Lung (tissue), 12 donors: ENCODE measurements around the gene CAMK2G. TPM values are rescaled to one million over a fixed set of nuclear protein-coding genes. Genes with fewer than 3 reads are reported as not detected.

Source experiments
- ATAC-seq: fragments of 200-7000 bp; cut with Tn5 transposase; one replicate; pipeline ENCODE4 v1.9.1; 2020; ENCODE audit warnings: moderate number of reproducible peaks; ENCODE audit not compliant: insufficient read depth, low FRiP score
- DNase-seq, 3 donors: peaks; one replicate each; pipeline ENCODE4 v3.0.0-alpha.2; 2013 to 2017
- H3K27ac ChIP-seq, 2 donors: one replicate each; pipeline ENCODE4 v1.5.1; 2013; ENCODE audit warnings: mild to moderate bottlenecking in 2 of 2, moderate library complexity in 2 of 2, control low read depth in 1 of 2, inconsistent platforms in 1 of 2, low read depth in 1 of 2, low read length in 1 of 2
- H3K27me3 ChIP-seq, 3 donors: one replicate each; pipeline ENCODE4 v1.5.1; 2013; ENCODE audit warnings: low read length in 2 of 3; ENCODE audit not compliant: control insufficient read depth in 3 of 3, insufficient read depth in 3 of 3
- H3K36me3 ChIP-seq, 4 donors: one replicate each; pipeline ENCODE4 v1.5.1; 2013; ENCODE audit warnings: low read length in 4 of 4, mild to moderate bottlenecking in 1 of 4, moderate library complexity in 1 of 4; ENCODE audit not compliant: control insufficient read depth in 4 of 4, insufficient read depth in 4 of 4
- H3K4me1 ChIP-seq, 5 donors: one replicate each; pipeline ENCODE4 v1.5.1; 2013; ENCODE audit warnings: low read length in 5 of 5, mild to moderate bottlenecking in 2 of 5, moderate library complexity in 1 of 5; ENCODE audit not compliant: control insufficient read depth in 5 of 5, insufficient read depth in 5 of 5
- H3K4me3 ChIP-seq: one replicate; pipeline ENCODE4 v1.5.1; 2013; ENCODE audit warnings: mild to moderate bottlenecking, control low read depth, moderate library complexity
- H3K9ac ChIP-seq, 2 donors: one replicate each; pipeline ENCODE4 v1.5.1; 2013; ENCODE audit warnings: low read length in 2 of 2, control low read depth in 1 of 2; ENCODE audit not compliant: insufficient read depth in 1 of 2
- H3K9me3 ChIP-seq, 4 donors: one replicate each; pipeline ENCODE4 v1.5.1; 2013; ENCODE audit warnings: low read length in 3 of 4, mild to moderate bottlenecking in 1 of 4, moderate library complexity in 1 of 4; ENCODE audit not compliant: control insufficient read depth in 4 of 4, insufficient read depth in 3 of 4
- WGBS, 2 donors: extraction: QIAGEN DNeasy Blood & Tissue Kit; methylation state at CpG; one replicate each; pipeline ENCODE4 v1.1.7; 2013; 5-methylcytosine and 5-hydroxymethylcytosine counted together
- polyA plus RNA-seq, 2 donors: library from polyadenylated mRNA; stranded (reverse); fragments of 200-250 nt; gene quantifications; one replicate each; pipeline ENCODE4 v1.2.1, GENCODE V29; 2013
- total RNA-seq, 2 donors: library from RNA; depleted of rRNA in 1 of 2; stranded (reverse); fragments of >200 nt in 1 of 2; gene quantifications; one replicate each; pipeline ENCODE4 v1.2.1, GENCODE V29; 2014 to 2021
- TF ChIP-seq, protein P1 (sequence below): IDR thresholded peaks from 2 replicates; pipeline ENCODE4 v1.5.1; 2012; ENCODE audit warnings: mild to moderate bottlenecking; ENCODE audit errors: control extremely low read depth, extremely low read depth
- donor health status: control.
- donor health status: control.
- donor health status: Bipolar disorder and iron deficiency.
- donor health status: healthy.
- donor health status: DM: yes; HTN: yes; CAD: no.

Gene CAMK2G
- total and polyA plus RNA-seq, 4 donors = 15.8 to 41.1 (median 29.0) TPM

DNA sequence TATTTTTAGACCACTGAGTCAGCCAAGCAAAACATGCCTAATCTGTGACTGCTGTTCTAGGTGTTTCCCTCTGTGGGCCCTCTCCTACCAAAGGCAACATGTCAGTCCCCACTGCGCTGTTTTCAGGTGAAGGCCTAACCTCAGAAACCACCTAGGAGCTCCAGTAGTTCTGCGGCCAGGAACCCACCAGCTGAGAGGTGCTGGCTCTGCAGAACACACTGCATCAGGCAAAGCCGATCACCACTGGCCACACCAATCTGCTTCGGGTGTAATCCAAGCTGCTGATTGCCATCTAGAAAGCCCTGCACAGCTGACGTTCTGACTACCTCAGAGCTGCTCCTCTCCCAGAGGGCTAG, 14.9 kb downstream of the CAMK2G start:
- peaks cover 0 to 28% (median 7%) of the 10 kb centered on the region in 4 donors for H3K36me3 ChIP-seq
- peaks cover 0 to 5% (median 0%) of the 10 kb centered on the region in 5 donors for H3K4me1 ChIP-seq
- ATAC-seq (no peak), DNase-seq (no peak)
- no peak overlapping the region for H3K9ac ChIP-seq
- H3K4me3 ChIP-seq = no peak overlapping the region
- 87 to 94% methylated on average over 5 of the region's 5 CpGs for WGBS, 2 donors
- H3K27me3 ChIP-seq = no peaks in the 10 kb centered on the region
- TF ChIP-seq, protein P1, sequence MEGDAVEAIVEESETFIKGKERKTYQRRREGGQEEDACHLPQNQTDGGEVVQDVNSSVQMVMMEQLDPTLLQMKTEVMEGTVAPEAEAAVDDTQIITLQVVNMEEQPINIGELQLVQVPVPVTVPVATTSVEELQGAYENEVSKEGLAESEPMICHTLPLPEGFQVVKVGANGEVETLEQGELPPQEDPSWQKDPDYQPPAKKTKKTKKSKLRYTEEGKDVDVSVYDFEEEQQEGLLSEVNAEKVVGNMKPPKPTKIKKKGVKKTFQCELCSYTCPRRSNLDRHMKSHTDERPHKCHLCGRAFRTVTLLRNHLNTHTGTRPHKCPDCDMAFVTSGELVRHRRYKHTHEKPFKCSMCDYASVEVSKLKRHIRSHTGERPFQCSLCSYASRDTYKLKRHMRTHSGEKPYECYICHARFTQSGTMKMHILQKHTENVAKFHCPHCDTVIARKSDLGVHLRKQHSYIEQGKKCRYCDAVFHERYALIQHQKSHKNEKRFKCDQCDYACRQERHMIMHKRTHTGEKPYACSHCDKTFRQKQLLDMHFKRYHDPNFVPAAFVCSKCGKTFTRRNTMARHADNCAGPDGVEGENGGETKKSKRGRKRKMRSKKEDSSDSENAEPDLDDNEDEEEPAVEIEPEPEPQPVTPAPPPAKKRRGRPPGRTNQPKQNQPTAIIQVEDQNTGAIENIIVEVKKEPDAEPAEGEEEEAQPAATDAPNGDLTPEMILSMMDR = no peak
- H3K27ac ChIP-seq = no peak overlapping the region
- no peaks in the 10 kb centered on the region for H3K9me3 ChIP-seq

DNA sequence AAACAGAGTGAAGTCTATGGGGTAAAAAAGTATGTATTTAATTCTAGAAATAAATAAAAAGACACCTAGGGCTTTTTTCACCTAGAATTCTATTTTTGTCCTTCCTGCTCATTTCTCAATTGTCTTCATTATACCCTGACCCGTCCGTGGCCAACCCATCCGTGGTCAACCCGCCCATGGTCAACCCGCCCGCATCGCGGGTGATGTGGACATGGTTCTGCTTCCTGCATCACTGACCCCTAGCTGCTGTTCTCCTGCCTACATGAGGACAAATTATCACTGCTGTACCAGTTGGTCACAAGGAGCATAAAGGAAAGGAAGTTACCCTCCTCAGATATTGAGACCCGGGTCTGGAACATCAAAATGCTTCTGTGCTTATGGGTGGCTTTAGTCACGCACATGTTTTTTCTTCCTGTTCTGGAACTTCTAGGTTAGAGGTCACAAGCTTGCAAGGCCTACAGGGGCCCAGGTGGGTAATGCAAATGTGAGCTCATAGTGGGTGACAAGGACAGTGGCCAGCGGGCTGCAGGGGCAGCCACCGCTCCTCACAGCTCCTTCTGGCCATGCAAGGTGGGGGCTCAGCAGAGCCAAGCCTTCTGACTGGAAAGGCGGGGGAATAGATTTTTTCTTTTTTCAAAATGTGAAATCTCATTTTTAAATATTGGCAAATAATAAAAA, 15.5 kb downstream of the CAMK2G start:
- WGBS, 2 donors = 64 to 77% methylated on average over 13 of the region's 13 CpGs
- H3K27ac ChIP-seq = no peak overlapping the region

DNA sequence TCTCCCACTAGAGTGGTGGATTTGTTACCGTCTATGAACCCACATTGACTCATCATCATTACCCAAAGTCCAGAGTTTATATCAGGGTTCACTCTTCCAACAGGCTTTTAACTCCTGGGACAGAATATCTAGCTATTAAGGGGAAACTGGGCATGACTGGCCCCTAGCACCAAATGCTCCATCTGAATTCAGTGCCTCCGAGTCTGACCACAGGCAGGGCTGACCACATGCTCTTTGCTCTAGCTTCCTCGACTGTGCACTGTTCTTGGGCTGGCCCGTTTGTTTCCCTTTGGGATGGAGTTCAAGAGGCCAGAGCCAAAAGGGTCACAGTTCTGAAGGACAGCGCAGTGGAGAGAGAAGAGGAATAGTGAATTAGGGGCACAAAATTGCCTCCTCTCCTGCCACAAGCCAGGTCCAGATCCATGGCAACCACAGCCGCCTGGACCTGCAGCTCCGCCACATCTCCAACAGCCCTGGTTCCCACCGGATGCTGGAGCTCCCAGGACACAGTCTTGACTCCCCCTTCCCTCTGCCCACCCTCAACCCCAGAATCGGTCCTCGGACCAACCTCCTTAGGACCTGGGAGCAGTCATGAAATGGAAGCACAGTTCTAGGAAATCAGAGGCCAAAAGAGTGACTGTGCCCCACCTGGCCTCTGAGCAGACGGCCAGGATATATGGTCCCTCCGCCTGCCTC, 16.2 kb downstream of the CAMK2G start:
- DNase-seq (no peak), ATAC-seq (no peak)
- Histone ChIP-seq H3K27me3 (no peaks in the 10 kb centered on the region), H3K27ac (no peak overlapping the region), H3K4me3 (no peak overlapping the region), H3K9ac (no peak overlapping the region), H3K9me3 (no peaks in the 10 kb centered on the region), H3K4me1 (peaks cover 0 to 5% (median 0%) of the 10 kb centered on the region in 5 donors), H3K36me3 (peaks cover 0 to 28% (median 8%) of the 10 kb centered on the region in 4 donors)
- 84 to 85% methylated on average over 12 of the region's 12 CpGs for WGBS, 2 donors
- TF ChIP-seq, protein P1 = no peak

More for the DNA sequence above, 15.5 kb downstream of the CAMK2G start:
- no peaks in the 10 kb centered on the region for H3K9me3 ChIP-seq
- no peaks in the 10 kb centered on the region for H3K27me3 ChIP-seq
- no peak overlapping the region for H3K4me3 ChIP-seq
- H3K9ac ChIP-seq = no peak overlapping the region
- DNase-seq = no peak
- TF ChIP-seq, protein P1 = no peak
- peaks cover 0 to 28% (median 7%) of the 10 kb centered on the region in 4 donors for H3K36me3 ChIP-seq
- no peak for ATAC-seq
- H3K4me1 ChIP-seq = peaks cover 0 to 5% (median 0%) of the 10 kb centered on the region in 5 donors
